GM12878 (cell line): ENCODE data around the gene DYNC1LI1. TPM values are rescaled to one million over a fixed set of nuclear protein-coding genes. Genes with fewer than 3 reads are reported as not detected.

Experiments used
- ATAC-seq: fragments of 200-7000 bp; cut with Tn5 transposase; 3 replicates; pipeline ENCODE4 v1.9.1; 2020; ENCODE audit warnings: mild to moderate bottlenecking, moderate library complexity
- BruUV-seq: library from RNA; stranded (reverse); fragments of 400-500 nt; replicated peaks from 2 replicates; lab custom pipeline; 2021; lab: Mats Ljungman, UMichigan
- CTCF ChIA-PET: fragments of 300-600 bp; sonication (Branson Sonifier 250); formaldehyde crosslinking; extraction: SDS; loops from one replicate; lab custom pipeline; 2021; ENCODE audit warnings: inconsistent platforms; lab: Yijun Ruan, JAX
- POLR2A ChIA-PET: fragments of 350-600 bp; formaldehyde crosslinking; extraction: SDS; loops from one replicate; lab custom pipeline; 2021; ENCODE audit warnings: inconsistent platforms; lab: Charles Lee
- RAD21 ChIA-PET: fragments of 300-600 bp; sonication (Branson Sonifier 250); formaldehyde crosslinking; loops from one replicate; lab custom pipeline; 2023; ENCODE audit warnings: antibody characterized with exemption; ENCODE audit not compliant: unreplicated experiment; lab: Charles Lee
- SMC1A ChIA-PET: fragments of 300-600 bp; sonication (Branson Sonifier 250); formaldehyde crosslinking; loops from one replicate; lab custom pipeline; 2023; ENCODE audit not compliant: unreplicated experiment, uncharacterized antibody; lab: Charles Lee
- DNase-seq: peaks from one replicate; pipeline ENCODE4 v3.0.0-alpha.2; 2011; ENCODE audit warnings: low read depth, low spot score
- FAIRE-seq: peaks from 3 replicates; lab custom pipeline; 2011; peaks lifted over from hg19 to GRCh38; lab: Jason Lieb, UNC
- H2AFZ ChIP-seq: 2 replicates; pipeline ENCODE4 v1.6.0; 2011; ENCODE audit warnings: low read depth, low read length, control low read depth; ENCODE audit not compliant: control insufficient read depth
- H3K27ac ChIP-seq: 2 replicates; pipeline ENCODE4 v1.5.1; 2011; ENCODE audit warnings: control low read depth; ENCODE audit not compliant: control insufficient read depth, insufficient read depth
- H3K27me3 ChIP-seq, 2 experiments: replicated peaks in 1 of 2; 2 replicates each; pipeline versions ENCODE4 v1.6.0 to v1.6.1; 2011; ENCODE audit warnings: low read length in 1 of 2; ENCODE audit not compliant: control insufficient read depth in 2 of 2, insufficient read depth in 2 of 2
- H3K36me3 ChIP-seq, 2 experiments: 2 replicates each; pipeline ENCODE4 v1.5.1; 2011; ENCODE audit warnings: low read length in 1 of 2; ENCODE audit not compliant: control insufficient read depth in 2 of 2, insufficient read depth in 2 of 2
- H3K4me1 ChIP-seq: 2 replicates; pipeline ENCODE4 v1.6.1; 2011; ENCODE audit warnings: mild to moderate bottlenecking, low read length, moderate library complexity, mixed read lengths; ENCODE audit not compliant: control insufficient read depth, insufficient read depth
- H3K4me2 ChIP-seq: 2 replicates; pipeline ENCODE4 v1.6.0; 2011; ENCODE audit warnings: control low read depth; ENCODE audit not compliant: control insufficient read depth, insufficient read depth
- H3K4me3 ChIP-seq: fragments of 200-600 bp; sonication (generic); 2 replicates; pipeline ENCODE4 v1.5.1; 2016
- H3K79me2 ChIP-seq: 2 replicates; pipeline ENCODE4 v1.6.0; 2011; ENCODE audit warnings: low read length; ENCODE audit not compliant: control insufficient read depth, insufficient read depth
- H3K9ac ChIP-seq: 2 replicates; pipeline ENCODE4 v1.8.0; 2011; ENCODE audit warnings: low read length, control low read depth, mixed read lengths; ENCODE audit not compliant: control insufficient read depth, insufficient read depth
- H3K9me3 ChIP-seq: replicated peaks from 3 replicates; pipeline ENCODE4 v1.5.1; 2011; ENCODE audit warnings: mild to moderate bottlenecking, low read length; ENCODE audit not compliant: control insufficient read depth, insufficient read depth
- H4K20me1 ChIP-seq: 2 replicates; pipeline ENCODE4 v1.6.0; 2011; ENCODE audit not compliant: control insufficient read depth, insufficient read depth
- CBX5 ChIP-seq: sonication (generic); IDR thresholded peaks from 2 replicates; pipeline ENCODE4 v1.6.1; 2016; ENCODE audit warnings: low read depth, moderate library complexity, mild to moderate bottlenecking, inconsistent platforms
- EED ChIP-seq: sonication (generic); IDR thresholded peaks from 2 replicates; pipeline ENCODE4 v1.6.1; 2016; ENCODE audit warnings: antibody characterized with exemption, low read depth
- EGR1 ChIP-seq, 2 experiments: IDR thresholded peaks; 1 replicate in 1 of 2; 2 replicates in 1 of 2; pipeline ENCODE4 v1.6.1; 2011 to 2012; ENCODE audit warnings: low read depth in 2 of 2, low read length in 2 of 2, borderline replicate concordance in 1 of 2, mild to moderate bottlenecking in 1 of 2, moderate library complexity in 1 of 2
- GATAD2B ChIP-seq: fragments of 450-650 bp; conservative IDR thresholded peaks from 2 replicates; pipeline ENCODE4 v1.6.1; 2017; ENCODE audit warnings: low read depth, mild to moderate bottlenecking, moderate library complexity
- HDAC6 ChIP-seq: fragments of 200-600 bp; sonication (generic); IDR thresholded peaks from one replicate; pipeline ENCODE4 v1.8.0; 2017; ENCODE audit warnings: antibody characterized with exemption; ENCODE audit not compliant: unreplicated experiment
- NFYB ChIP-seq: IDR thresholded peaks from 2 replicates; pipeline ENCODE4 v1.6.1; 2011; ENCODE audit warnings: low read depth, mild to moderate bottlenecking, low read length, improper control_type of control experiment, moderate library complexity; ENCODE audit not compliant: insufficient read depth
- PAX5 ChIP-seq: IDR thresholded peaks from 2 replicates; pipeline ENCODE4 v1.6.1; 2011; ENCODE audit warnings: low read depth, low read length, borderline replicate concordance
- RAD51 ChIP-seq: fragments of 450-650 bp; IDR thresholded peaks from 2 replicates; pipeline ENCODE4 v1.6.1; 2016; ENCODE audit warnings: moderate library complexity, mild to moderate bottlenecking, inconsistent platforms
- SP1 ChIP-seq: IDR thresholded peaks from one replicate; pipeline ENCODE4 v1.6.1; 2011; ENCODE audit warnings: low read depth, low read length
- SREBF2 ChIP-seq: IDR thresholded peaks from 2 replicates; pipeline ENCODE4 v1.6.1; 2012; ENCODE audit warnings: mild to moderate bottlenecking, low read length
- TBL1XR1 ChIP-seq: IDR thresholded peaks from 2 replicates; pipeline ENCODE4 v1.6.1; 2012; ENCODE audit warnings: low read depth, low read length, improper control_type of control experiment
- WGBS: methylation state at CpG from one replicate; pipeline ENCODE4 v1.1.6; 2016; ENCODE audit warnings: low lambda C conversion rate; ENCODE audit not compliant: insufficient replicate concordance, insufficient coverage; ENCODE audit errors: missing lambda C conversion rate; 5-methylcytosine and 5-hydroxymethylcytosine counted together
- in situ Hi-C: fragments of 300-500 bp; cut with MboI; formaldehyde crosslinking; loops from 9 replicates; pipeline ENCODE4 v1.14.3; 2018; ENCODE audit warnings: mixed read lengths
- intact Hi-C: fragments of 100-400 bp; cut with micrococcal nuclease; formaldehyde crosslinking; loops from one replicate; pipeline ENCODE4 v1.14.2; 2022; ENCODE audit not compliant: unreplicated experiment
- polyA plus RNA-seq, 11 experiments: library from polyadenylated mRNA; depleted of rRNA in 4 of 11; unstranded in 6 of 11; stranded (reverse) in 5 of 11; fragments of >200 nt; fragmentation: Nextera tagmentation in 4 of 11; fragmentation: Illumina TruSeq in 1 of 11; extraction: Ambion mirVana in 4 of 11; extraction: Trizol in 1 of 11; gene quantifications; 1 replicate in 1 of 11; 2 replicates in 10 of 11; pipeline versions ENCODE4 v1.2.1 to v1.2.3, GENCODE V29; 2011 to 2016; ENCODE audit warnings: inconsistent platforms in 2 of 11, missing spikeins in 2 of 11, low read depth in 1 of 11
- total RNA-seq, 4 experiments: library from RNA; depleted of rRNA in 3 of 4; stranded (reverse); fragments of >200 nt in 3 of 4; fragmentation: Illumina TruSeq in 1 of 4; extraction: Trizol in 1 of 4; gene quantifications; 2 replicates each; pipeline versions ENCODE4 v1.2.1 to v1.2.3, GENCODE V29; 2013 to 2021
- TF ChIP-seq, protein P1 (sequence below): fragments of 450-650 bp; IDR thresholded peaks from 2 replicates; pipeline ENCODE4 v1.6.1; 2016; ENCODE audit warnings: mild to moderate bottlenecking
- TF ChIP-seq, protein P2 (sequence below): IDR thresholded peaks from 2 replicates; pipeline ENCODE4 v1.6.1; 2012; ENCODE audit warnings: improper control_type of control experiment, low read depth, low read length; ENCODE audit not compliant: insufficient replicate concordance
- TF ChIP-seq, protein P3 (sequence below): fragments of 450-650 bp; IDR thresholded peaks from 2 replicates; pipeline ENCODE4 v1.6.1; 2017; ENCODE audit warnings: borderline replicate concordance

DYNC1LI1 gene
- total and polyA plus RNA-seq, 10 of the 15 experiments (the other 5 are each of a cell fraction or from before 2014, with no cell fraction given): 11.5 to 51.7 (median 32.0) TPM

DNA sequence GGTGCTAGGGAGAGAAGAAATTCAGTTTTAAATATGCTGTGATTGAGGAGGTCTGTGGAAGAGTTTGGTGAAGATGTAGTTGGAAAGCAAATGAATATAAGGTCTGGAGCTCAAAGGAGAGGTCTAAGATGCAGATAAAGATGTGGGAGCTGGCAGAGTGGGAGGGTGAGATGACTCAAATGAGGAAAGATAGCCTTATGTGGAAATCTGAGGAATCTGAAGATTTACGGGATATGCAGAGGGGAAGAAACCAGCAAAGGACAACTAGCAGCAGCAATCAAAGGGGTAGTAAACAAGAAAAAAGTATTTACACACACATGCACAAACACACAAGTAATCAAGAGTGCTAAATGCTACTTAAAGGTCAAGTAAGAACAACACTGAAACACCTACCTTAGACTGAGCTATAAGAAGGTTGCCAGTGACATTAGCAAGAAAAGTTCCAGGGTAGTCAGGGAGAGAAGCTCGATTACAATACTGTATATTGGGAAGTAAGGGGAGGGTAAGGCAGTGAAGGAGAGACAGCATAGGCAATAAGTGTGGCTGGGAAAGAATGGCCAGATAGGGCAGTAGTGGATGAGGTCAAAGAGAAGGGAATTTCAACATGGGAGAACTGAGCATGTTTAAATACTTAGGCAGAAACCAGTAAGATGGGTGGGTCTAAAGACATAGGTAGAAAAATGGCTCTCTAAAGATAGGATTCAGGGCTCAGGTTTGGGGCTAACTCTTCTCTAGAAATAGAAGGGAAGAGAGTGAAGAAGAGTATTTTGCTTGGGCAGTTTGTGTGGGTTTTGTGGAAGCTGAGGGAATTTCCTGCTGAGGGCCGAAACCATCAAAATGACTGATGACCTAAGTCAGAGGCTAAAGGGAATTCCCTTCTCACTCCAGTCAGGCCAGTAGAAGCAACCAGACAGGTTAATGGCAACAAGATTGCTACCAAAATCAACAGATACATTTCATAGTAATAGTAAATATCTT is 76.9 kb downstream of the DYNC1LI1 start:
- H3K36me3 ChIP-seq: no peaks in the 10 kb centered on the region
- TF ChIP-seq EED (peak; percentile 92), PAX5 (peak; percentile 82; the same call in 1 of the 2 replicates), EGR1 (IDR thresholded peaks at IDR 0.05; ENCODE audit: borderline replicate concordance in 1 of 2, low read depth in 2 of 2, low read length in 2 of 2) (no peak), GATAD2B (peak; percentile 58; the same call in 1 of the 2 replicates), SP1 (peak; percentile 68), NFYB (no peak), HDAC6 (no peak), RAD51 (no peak), SREBF2 (no peak), TBL1XR1 (peak; percentile 82), CBX5 (no peak)
- TF ChIP-seq, protein P1, sequence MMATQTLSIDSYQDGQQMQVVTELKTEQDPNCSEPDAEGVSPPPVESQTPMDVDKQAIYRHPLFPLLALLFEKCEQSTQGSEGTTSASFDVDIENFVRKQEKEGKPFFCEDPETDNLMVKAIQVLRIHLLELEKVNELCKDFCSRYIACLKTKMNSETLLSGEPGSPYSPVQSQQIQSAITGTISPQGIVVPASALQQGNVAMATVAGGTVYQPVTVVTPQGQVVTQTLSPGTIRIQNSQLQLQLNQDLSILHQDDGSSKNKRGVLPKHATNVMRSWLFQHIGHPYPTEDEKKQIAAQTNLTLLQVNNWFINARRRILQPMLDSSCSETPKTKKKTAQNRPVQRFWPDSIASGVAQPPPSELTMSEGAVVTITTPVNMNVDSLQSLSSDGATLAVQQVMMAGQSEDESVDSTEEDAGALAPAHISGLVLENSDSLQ: peak; percentile 66
- TF ChIP-seq, protein P2, sequence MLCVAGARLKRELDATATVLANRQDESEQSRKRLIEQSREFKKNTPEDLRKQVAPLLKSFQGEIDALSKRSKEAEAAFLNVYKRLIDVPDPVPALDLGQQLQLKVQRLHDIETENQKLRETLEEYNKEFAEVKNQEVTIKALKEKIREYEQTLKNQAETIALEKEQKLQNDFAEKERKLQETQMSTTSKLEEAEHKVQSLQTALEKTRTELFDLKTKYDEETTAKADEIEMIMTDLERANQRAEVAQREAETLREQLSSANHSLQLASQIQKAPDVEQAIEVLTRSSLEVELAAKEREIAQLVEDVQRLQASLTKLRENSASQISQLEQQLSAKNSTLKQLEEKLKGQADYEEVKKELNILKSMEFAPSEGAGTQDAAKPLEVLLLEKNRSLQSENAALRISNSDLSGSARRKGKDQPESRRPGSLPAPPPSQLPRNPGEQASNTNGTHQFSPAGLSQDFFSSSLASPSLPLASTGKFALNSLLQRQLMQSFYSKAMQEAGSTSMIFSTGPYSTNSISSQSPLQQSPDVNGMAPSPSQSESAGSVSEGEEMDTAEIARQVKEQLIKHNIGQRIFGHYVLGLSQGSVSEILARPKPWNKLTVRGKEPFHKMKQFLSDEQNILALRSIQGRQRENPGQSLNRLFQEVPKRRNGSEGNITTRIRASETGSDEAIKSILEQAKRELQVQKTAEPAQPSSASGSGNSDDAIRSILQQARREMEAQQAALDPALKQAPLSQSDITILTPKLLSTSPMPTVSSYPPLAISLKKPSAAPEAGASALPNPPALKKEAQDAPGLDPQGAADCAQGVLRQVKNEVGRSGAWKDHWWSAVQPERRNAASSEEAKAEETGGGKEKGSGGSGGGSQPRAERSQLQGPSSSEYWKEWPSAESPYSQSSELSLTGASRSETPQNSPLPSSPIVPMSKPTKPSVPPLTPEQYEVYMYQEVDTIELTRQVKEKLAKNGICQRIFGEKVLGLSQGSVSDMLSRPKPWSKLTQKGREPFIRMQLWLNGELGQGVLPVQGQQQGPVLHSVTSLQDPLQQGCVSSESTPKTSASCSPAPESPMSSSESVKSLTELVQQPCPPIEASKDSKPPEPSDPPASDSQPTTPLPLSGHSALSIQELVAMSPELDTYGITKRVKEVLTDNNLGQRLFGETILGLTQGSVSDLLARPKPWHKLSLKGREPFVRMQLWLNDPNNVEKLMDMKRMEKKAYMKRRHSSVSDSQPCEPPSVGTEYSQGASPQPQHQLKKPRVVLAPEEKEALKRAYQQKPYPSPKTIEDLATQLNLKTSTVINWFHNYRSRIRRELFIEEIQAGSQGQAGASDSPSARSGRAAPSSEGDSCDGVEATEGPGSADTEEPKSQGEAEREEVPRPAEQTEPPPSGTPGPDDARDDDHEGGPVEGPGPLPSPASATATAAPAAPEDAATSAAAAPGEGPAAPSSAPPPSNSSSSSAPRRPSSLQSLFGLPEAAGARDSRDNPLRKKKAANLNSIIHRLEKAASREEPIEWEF: no peak
- TF ChIP-seq, protein P3, sequence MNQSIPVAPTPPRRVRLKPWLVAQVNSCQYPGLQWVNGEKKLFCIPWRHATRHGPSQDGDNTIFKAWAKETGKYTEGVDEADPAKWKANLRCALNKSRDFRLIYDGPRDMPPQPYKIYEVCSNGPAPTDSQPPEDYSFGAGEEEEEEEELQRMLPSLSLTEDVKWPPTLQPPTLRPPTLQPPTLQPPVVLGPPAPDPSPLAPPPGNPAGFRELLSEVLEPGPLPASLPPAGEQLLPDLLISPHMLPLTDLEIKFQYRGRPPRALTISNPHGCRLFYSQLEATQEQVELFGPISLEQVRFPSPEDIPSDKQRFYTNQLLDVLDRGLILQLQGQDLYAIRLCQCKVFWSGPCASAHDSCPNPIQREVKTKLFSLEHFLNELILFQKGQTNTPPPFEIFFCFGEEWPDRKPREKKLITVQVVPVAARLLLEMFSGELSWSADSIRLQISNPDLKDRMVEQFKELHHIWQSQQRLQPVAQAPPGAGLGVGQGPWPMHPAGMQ: no peak

More for the DNA sequence above, 76.9 kb downstream of the DYNC1LI1 start:
- H3K27me3 ChIP-seq: no peaks in the 10 kb centered on the region
- no peaks in the 10 kb centered on the region for H3K9me3 ChIP-seq
- FAIRE-seq (peak; percentile 87), DNase-seq (no peak), ATAC-seq (peak; percentile 77)
- SMC1A ChIA-PET: interaction anchor here (0.8 to 2.5 kb wide), 11 partner anchors 8 to 124 kb away, joined by 3 to 18 read pairs (median 5); no protein-coding TSS in a partner anchor
- CTCF ChIA-PET: interaction anchor here (0.9 to 5.0 kb wide), 4 partner anchors 10 to 119 kb away, joined by 3 to 26 read pairs (median 15); no protein-coding TSS in a partner anchor
- BruUV-seq: no TSS peak
- intact Hi-C loops: loop anchor here (2.0 kb wide), 2 partner anchors 25 to 55 kb away; no protein-coding TSS in a partner anchor
- peaks cover 5% of the 10 kb centered on the region for H3K79me2 ChIP-seq
- H3K9ac ChIP-seq: no peak overlapping the region
- H3K4me2 ChIP-seq: peak overlapping the region; percentile 76
- RAD21 ChIA-PET: interaction anchor here (0.7 to 1.7 kb wide), 6 partner anchors 8 to 74 kb away, joined by 3 to 7 read pairs (median 4); partner anchors contain the start of gene CMTM6
- POLR2A ChIA-PET: interaction anchor here (0.6 to 2.0 kb wide), 4 partner anchors 15 to 961 kb away, joined by 3 to 4 read pairs (median 4); no protein-coding TSS in a partner anchor
- WGBS: 3% methylated on average over 3 of the region's 3 CpGs
- H3K4me3 ChIP-seq: 0 out of 2 replicates have a peak overlapping the region, but pooled peaks have one; percentile 13
- peaks cover 23% of the 10 kb centered on the region for H3K4me1 ChIP-seq
- no peak overlapping the region for H2AFZ ChIP-seq
- no peak overlapping the region; the same call in 1 of the 2 replicates for H3K27ac ChIP-seq
- no peaks in the 10 kb centered on the region for H4K20me1 ChIP-seq
- in situ Hi-C loops: no loop called here
